ENCODE measurements around the gene WDR45B.

The WDR45B gene

GRCh38 chr17:82633343-82633742 lies 14.9 kb downstream of the WDR45B start:
- no peak for TF ChIP-seq EZH2phosphoT487 (IDR thresholded peaks at IDR 0.05; ENCODE audit: borderline replicate concordance, low read length)
- TF ChIP-seq, protein P1, sequence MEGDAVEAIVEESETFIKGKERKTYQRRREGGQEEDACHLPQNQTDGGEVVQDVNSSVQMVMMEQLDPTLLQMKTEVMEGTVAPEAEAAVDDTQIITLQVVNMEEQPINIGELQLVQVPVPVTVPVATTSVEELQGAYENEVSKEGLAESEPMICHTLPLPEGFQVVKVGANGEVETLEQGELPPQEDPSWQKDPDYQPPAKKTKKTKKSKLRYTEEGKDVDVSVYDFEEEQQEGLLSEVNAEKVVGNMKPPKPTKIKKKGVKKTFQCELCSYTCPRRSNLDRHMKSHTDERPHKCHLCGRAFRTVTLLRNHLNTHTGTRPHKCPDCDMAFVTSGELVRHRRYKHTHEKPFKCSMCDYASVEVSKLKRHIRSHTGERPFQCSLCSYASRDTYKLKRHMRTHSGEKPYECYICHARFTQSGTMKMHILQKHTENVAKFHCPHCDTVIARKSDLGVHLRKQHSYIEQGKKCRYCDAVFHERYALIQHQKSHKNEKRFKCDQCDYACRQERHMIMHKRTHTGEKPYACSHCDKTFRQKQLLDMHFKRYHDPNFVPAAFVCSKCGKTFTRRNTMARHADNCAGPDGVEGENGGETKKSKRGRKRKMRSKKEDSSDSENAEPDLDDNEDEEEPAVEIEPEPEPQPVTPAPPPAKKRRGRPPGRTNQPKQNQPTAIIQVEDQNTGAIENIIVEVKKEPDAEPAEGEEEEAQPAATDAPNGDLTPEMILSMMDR (IDR thresholded peaks at IDR 0.05; ENCODE audit: low read depth, low read length, poor library complexity, severe bottlenecking): no peak
- Histone ChIP-seq H3F3A (ENCODE audit: control insufficient read depth, insufficient read depth) (no peaks in the 10 kb centered on the region), H3K4me2 (ENCODE audit: low read length) (no peak overlapping the region), H3K27me3 (ENCODE audit: control insufficient read depth, low read length) (no peaks in the 10 kb centered on the region), H3K27ac (ENCODE audit: low read depth, low read length) (no peak overlapping the region), H3K79me2 (ENCODE audit: control insufficient read depth, low read length) (peaks cover 80% of the 10 kb centered on the region), H3K9me2 (replicated peaks; ENCODE audit: control insufficient read depth, low read length) (no peaks in the 10 kb centered on the region), H4K20me1 (ENCODE audit: control insufficient read depth, insufficient read depth, low read depth, low read length) (0 out of 2 replicates have a peak, but pooled peaks cover 5% of the 10 kb centered on the region), H3K4me3 (ENCODE audit: low read length) (no peak overlapping the region), H3K9me3 (ENCODE audit: control insufficient read depth, insufficient read depth, low read length) (no peaks in the 10 kb centered on the region), H3K36me3 (ENCODE audit: control insufficient read depth, low read length) (peaks cover 62% of the 10 kb centered on the region), H3K4me1 (ENCODE audit: control insufficient read depth, low read length) (no peaks in the 10 kb centered on the region)

DNA sequence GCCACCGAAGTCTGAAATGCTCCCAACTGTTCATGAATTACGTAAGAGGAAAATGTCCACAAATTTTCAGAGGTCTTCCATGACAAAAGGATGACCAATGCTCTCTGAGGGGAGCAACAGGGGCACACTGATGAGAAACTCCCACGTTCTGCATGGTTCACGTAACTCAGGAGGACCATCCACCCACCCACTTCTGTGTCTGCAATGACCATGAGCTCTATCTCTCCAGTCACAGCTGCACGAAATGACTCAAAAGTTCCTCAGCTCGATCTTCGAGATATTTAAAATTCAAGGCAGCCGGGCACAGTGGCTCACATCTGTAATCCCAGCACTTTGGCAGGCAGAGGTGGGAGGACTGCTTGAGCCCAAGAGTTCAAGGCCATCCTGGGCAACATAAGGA lies 15.8 kb downstream of the WDR45B start:
- Histone ChIP-seq H3F3A (ENCODE audit: control insufficient read depth, insufficient read depth) (no peaks in the 10 kb centered on the region), H3K9me2 (replicated peaks; ENCODE audit: control insufficient read depth, low read length) (no peaks in the 10 kb centered on the region), H3K27ac (ENCODE audit: low read depth, low read length) (no peak overlapping the region), H3K36me3 (ENCODE audit: control insufficient read depth, low read length) (peaks cover 68% of the 10 kb centered on the region), H3K4me2 (ENCODE audit: low read length) (no peak overlapping the region), H3K9me3 (ENCODE audit: control insufficient read depth, insufficient read depth, low read length) (no peaks in the 10 kb centered on the region), H3K27me3 (ENCODE audit: control insufficient read depth, low read length) (no peaks in the 10 kb centered on the region), H3K4me1 (ENCODE audit: control insufficient read depth, low read length) (no peaks in the 10 kb centered on the region), H3K4me3 (ENCODE audit: low read length) (no peak overlapping the region), H4K20me1 (ENCODE audit: control insufficient read depth, insufficient read depth, low read depth, low read length) (0 out of 2 replicates have a peak, but pooled peaks cover 5% of the 10 kb centered on the region), H3K79me2 (ENCODE audit: control insufficient read depth, low read length) (peaks cover 76% of the 10 kb centered on the region)
- TF ChIP-seq EZH2phosphoT487 (IDR thresholded peaks at IDR 0.05; ENCODE audit: borderline replicate concordance, low read length): no peak
- TF ChIP-seq, protein P1 (IDR thresholded peaks at IDR 0.05; ENCODE audit: low read depth, low read length, poor library complexity, severe bottlenecking): no peak

DNA sequence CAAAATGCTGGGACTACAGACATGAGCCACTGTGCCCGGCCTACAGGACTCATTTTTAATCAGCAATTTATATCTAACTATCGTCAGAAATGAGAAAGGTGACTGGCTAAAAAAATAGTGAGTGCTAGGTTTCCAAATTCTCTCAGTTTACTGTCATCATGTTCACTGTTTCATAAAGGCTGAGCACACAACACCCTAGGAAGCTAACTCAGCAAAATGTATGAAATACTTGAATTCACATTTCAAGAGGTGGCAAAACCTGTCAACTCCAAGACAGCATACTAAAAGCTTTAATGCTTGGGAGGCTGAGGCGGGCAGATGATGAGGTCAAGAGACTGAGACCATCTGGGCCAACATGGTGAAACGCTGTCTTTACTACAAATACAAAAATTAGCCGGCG lies 16.7 kb downstream of the WDR45B start:
- H3K9me2 ChIP-seq (replicated peaks; ENCODE audit: control insufficient read depth, low read length): no peaks in the 10 kb centered on the region
- no peak overlapping the region for H3K4me2 ChIP-seq (ENCODE audit: low read length)
- peaks cover 67% of the 10 kb centered on the region for H3K79me2 ChIP-seq (ENCODE audit: control insufficient read depth, low read length)
- no peaks in the 10 kb centered on the region for H3K9me3 ChIP-seq (ENCODE audit: control insufficient read depth, insufficient read depth, low read length)
- H3K27me3 ChIP-seq (ENCODE audit: control insufficient read depth, low read length): no peaks in the 10 kb centered on the region
- H3F3A ChIP-seq (ENCODE audit: control insufficient read depth, insufficient read depth): no peaks in the 10 kb centered on the region
- no peak for TF ChIP-seq EZH2phosphoT487 (IDR thresholded peaks at IDR 0.05; ENCODE audit: borderline replicate concordance, low read length)
- TF ChIP-seq, protein P1 (IDR thresholded peaks at IDR 0.05; ENCODE audit: low read depth, low read length, poor library complexity, severe bottlenecking): no peak
- no peak overlapping the region for H3K27ac ChIP-seq (ENCODE audit: low read depth, low read length)
- H3K4me1 ChIP-seq (ENCODE audit: control insufficient read depth, low read length): no peaks in the 10 kb centered on the region
- no peaks in the 10 kb centered on the region for H4K20me1 ChIP-seq (ENCODE audit: control insufficient read depth, insufficient read depth, low read depth, low read length)
- H3K36me3 ChIP-seq (ENCODE audit: control insufficient read depth, low read length): peaks cover 68% of the 10 kb centered on the region
- no peak overlapping the region for H3K4me3 ChIP-seq (ENCODE audit: low read length)

All from DOHH2 (cell line).